ENCODE measurements around the gene NR6A1.

DNA sequence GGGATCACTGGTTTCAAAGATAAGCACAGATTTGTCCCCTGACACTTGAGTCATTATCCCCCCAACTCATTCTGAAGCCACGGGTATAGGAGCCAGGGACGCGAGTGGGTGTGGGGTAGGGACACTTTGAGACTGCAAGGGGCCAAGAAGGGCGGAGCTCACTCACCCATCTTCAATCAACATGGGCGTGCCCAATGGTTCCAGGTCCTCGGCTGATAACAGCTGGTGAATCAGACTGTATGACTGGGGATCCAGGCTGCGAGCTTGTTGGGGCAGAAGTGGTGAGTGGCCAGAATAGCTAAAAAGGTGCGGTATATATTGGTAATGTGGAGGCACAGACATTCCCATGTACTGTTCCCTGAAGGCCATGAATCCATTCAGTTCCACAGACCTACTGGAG lies 233.2 kb downstream of the NR6A1 start:
- TF ChIP-seq, protein P1, sequence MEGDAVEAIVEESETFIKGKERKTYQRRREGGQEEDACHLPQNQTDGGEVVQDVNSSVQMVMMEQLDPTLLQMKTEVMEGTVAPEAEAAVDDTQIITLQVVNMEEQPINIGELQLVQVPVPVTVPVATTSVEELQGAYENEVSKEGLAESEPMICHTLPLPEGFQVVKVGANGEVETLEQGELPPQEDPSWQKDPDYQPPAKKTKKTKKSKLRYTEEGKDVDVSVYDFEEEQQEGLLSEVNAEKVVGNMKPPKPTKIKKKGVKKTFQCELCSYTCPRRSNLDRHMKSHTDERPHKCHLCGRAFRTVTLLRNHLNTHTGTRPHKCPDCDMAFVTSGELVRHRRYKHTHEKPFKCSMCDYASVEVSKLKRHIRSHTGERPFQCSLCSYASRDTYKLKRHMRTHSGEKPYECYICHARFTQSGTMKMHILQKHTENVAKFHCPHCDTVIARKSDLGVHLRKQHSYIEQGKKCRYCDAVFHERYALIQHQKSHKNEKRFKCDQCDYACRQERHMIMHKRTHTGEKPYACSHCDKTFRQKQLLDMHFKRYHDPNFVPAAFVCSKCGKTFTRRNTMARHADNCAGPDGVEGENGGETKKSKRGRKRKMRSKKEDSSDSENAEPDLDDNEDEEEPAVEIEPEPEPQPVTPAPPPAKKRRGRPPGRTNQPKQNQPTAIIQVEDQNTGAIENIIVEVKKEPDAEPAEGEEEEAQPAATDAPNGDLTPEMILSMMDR (IDR thresholded peaks at IDR 0.05): no peak
- TF ChIP-seq POLR2A (IDR thresholded peaks at IDR 0.05) (no peak), POLR2AphosphoS5 (IDR thresholded peaks at IDR 0.05; ENCODE audit: insufficient read depth in 1 of 2, low read depth in 1 of 2) (no peak)
